Measurements from ENCODE around the gene MMP7. TPM values are rescaled to one million over a fixed set of nuclear protein-coding genes. Genes with fewer than 3 reads are reported as not detected.
A peak's percentile ranks its signal among the peaks of the same experiment; 100 is the strongest.

MMP7 gene
- total and polyA plus RNA-seq, 4 donors, result 0.99 to 1.8 (median 1.4) TPM; not detected in 1

- Histone ChIP-seq H3K27ac (ENCODE audit: low read depth in 1 of 2, low read length in 2 of 2) (peak overlapping the region; percentile 8 to 42), H3K4me3 (ENCODE audit: low read depth in 1 of 3, low read length in 3 of 3) (no peak overlapping the region), H3K27me3 (ENCODE audit: control insufficient read depth in 4 of 4, insufficient read depth in 4 of 4, low read length in 3 of 4) (no peaks in the 10 kb centered on the region), H3K9me3 (ENCODE audit: control insufficient read depth in 4 of 4, low read length in 3 of 4) (no peaks in the 10 kb centered on the region), H3K36me3 (ENCODE audit: control insufficient read depth in 4 of 4, insufficient read depth in 3 of 4, low read depth in 1 of 4, low read length in 3 of 4) (no peaks in the 10 kb centered on the region), H3K9ac (ENCODE audit: low read depth in 1 of 2, low read length in 2 of 2) (no peak overlapping the region), H3K4me1 (ENCODE audit: control insufficient read depth in 4 of 4, insufficient read depth in 4 of 4, low read length in 3 of 4) (peaks cover 4 to 22% (median 12%) of the 10 kb centered on the region in 4 donors)
- WGBS, result 97% methylated on average over 4 of the region's 4 CpGs
- TF ChIP-seq RAD21 (IDR thresholded peaks at IDR 0.05), result no peak
- no peak for TF ChIP-seq SP1 (IDR thresholded peaks at IDR 0.05)
- no peak for TF ChIP-seq YY1 (IDR thresholded peaks at IDR 0.05)
- TF ChIP-seq ATF3 (IDR thresholded peaks at IDR 0.05), result no peak
- TF ChIP-seq CTCF (IDR thresholded peaks at IDR 0.05; ENCODE audit: low read depth, low read length, missing input control), result no peak
- TF ChIP-seq ZBTB33 (IDR thresholded peaks at IDR 0.05), result no peak
- no peak for TF ChIP-seq HNF4G (IDR thresholded peaks at IDR 0.05)
- no peak for TF ChIP-seq TAF1 (conservative IDR thresholded peaks at IDR 0.05)
- no peak for TF ChIP-seq MAX (IDR thresholded peaks at IDR 0.05)
- TF ChIP-seq EGR1 (IDR thresholded peaks at IDR 0.05; ENCODE audit: low read depth in 2 of 2), result no peak
- no peak for TF ChIP-seq HNF4A (conservative IDR thresholded peaks at IDR 0.05)
- no peak for DNase-seq (ENCODE audit: low spot score)
Observed at GRCh38 chr11:102472127-102472526, 58.4 kb downstream of the MMP7 start.

GRCh38 chr11:102471474-102471873 lies 59.1 kb downstream of the MMP7 start:
- Histone ChIP-seq H3K4me1 (ENCODE audit: control insufficient read depth in 4 of 4, insufficient read depth in 4 of 4, low read length in 3 of 4) (peaks cover 3 to 16% (median 7%) of the 10 kb centered on the region in 4 donors), H3K27ac (ENCODE audit: low read depth in 1 of 2, low read length in 2 of 2) (peak overlapping the region in 1 of 2 donors; percentile 42), H3K9me3 (ENCODE audit: control insufficient read depth in 4 of 4, low read length in 3 of 4) (no peaks in the 10 kb centered on the region), H3K9ac (ENCODE audit: low read depth in 1 of 2, low read length in 2 of 2) (no peak overlapping the region), H3K4me3 (ENCODE audit: low read depth in 1 of 3, low read length in 3 of 3) (no peak overlapping the region), H3K36me3 (ENCODE audit: control insufficient read depth in 4 of 4, insufficient read depth in 3 of 4, low read depth in 1 of 4, low read length in 3 of 4) (no peaks in the 10 kb centered on the region), H3K27me3 (ENCODE audit: control insufficient read depth in 4 of 4, insufficient read depth in 4 of 4, low read length in 3 of 4) (no peaks in the 10 kb centered on the region)
- no peak for TF ChIP-seq TAF1 (conservative IDR thresholded peaks at IDR 0.05)
- TF ChIP-seq EGR1 (IDR thresholded peaks at IDR 0.05; ENCODE audit: low read depth in 2 of 2), result no peak
- TF ChIP-seq RAD21 (IDR thresholded peaks at IDR 0.05), result no peak
- TF ChIP-seq FOXA1 (IDR thresholded peaks at IDR 0.05), result no peak
- TF ChIP-seq SP1 (IDR thresholded peaks at IDR 0.05), result no peak
- peak; percentile 33 for TF ChIP-seq YY1 (IDR thresholded peaks at IDR 0.05)
- TF ChIP-seq MAX (IDR thresholded peaks at IDR 0.05), result no peak
- TF ChIP-seq REST (IDR thresholded peaks at IDR 0.05), result no peak
- TF ChIP-seq JUND (IDR thresholded peaks at IDR 0.05), result peak in 1 of 2 donors; percentile 11
- TF ChIP-seq ATF3 (IDR thresholded peaks at IDR 0.05), result no peak
- no peak for TF ChIP-seq NR2F2 (IDR thresholded peaks at IDR 0.05)
- TF ChIP-seq RXRA (IDR thresholded peaks at IDR 0.05), result peak; percentile 50 to 52
- TF ChIP-seq FOXA2 (IDR thresholded peaks at IDR 0.05), result no peak
- TF ChIP-seq HNF4G (IDR thresholded peaks at IDR 0.05), result no peak
- peak; percentile 31 to 61 for TF ChIP-seq HNF4A (conservative IDR thresholded peaks at IDR 0.05)
- no peak for TF ChIP-seq ZBTB33 (IDR thresholded peaks at IDR 0.05)
- no peak for TF ChIP-seq GABPA (IDR thresholded peaks at IDR 0.05 in 1 of 2, conservative IDR thresholded peaks at IDR 0.05 in 1 of 2)
- TF ChIP-seq CTCF (IDR thresholded peaks at IDR 0.05; ENCODE audit: low read depth, low read length, missing input control), result no peak
- no peak for DNase-seq (ENCODE audit: low spot score)
